ENCODE measurements around the gene H1-8.
"Not testable (repeated sequence)": the region's sequence is repeated elsewhere in the genome, so short reads cannot be mapped to it uniquely, and the experiment has no call there.

Gene H1-8

GRCh38 chr3:129543156-129543790, at the start of gene H1-8:
TSS of gene H1-8 (plus strand) at chr3:129543175. CDS start at chr3:129543219, 44 bp downstream.
- DNase-seq (ENCODE audit: low spot score) = no peak

- no peak for DNase-seq (ENCODE audit: low spot score)
These were observed 49.8 kb upstream of the H1-8 start for GRCh38 chr3:129493206-129493605.

DNA sequence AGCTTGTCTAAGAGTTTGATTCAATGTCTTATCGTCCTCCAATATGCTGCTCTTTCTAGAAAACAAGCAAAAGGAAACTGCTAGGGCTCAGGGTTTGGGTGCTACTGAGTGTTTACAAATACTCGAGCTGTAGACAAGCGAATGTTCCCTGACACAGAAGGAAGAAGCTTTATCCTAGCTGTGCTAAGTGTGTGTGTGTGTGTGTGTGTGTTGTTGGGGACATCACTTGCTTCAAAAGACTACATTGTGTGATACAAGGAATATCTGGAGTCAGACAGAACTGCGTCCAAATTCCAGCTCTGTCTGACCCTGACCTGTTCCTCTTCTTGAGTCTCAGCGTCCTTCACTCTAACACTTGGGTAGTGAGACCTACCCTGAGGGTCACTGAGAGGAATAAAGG, 48.5 kb upstream of the H1-8 start:
- not testable (repeated sequence) for DNase-seq (ENCODE audit: low spot score)

GRCh38 chr3:129495006-129495639, 47.9 kb upstream of the H1-8 start:
- not testable (repeated sequence) for DNase-seq (ENCODE audit: low spot score)

DNA sequence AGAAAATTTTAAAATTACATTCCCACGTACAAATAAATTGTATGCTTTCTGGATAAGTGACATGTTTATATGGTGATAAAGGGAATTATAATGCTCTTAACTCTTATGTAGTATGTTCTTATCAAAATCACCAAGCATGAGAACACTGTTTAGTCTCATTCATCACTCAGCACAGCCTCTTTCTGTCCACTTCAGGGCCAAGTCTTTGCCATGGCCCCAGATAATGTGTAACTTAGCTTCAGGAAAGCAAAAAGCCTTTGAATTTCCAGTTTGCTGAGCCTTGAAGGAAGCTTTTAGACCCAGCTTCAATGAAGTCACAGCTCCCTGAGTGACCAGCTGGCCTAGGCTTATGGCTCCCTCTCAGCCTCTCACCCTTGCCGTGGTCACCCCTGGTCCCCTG, 45.1 kb upstream of the H1-8 start:
- DNase-seq (ENCODE audit: low spot score) = not testable (repeated sequence)

DNA sequence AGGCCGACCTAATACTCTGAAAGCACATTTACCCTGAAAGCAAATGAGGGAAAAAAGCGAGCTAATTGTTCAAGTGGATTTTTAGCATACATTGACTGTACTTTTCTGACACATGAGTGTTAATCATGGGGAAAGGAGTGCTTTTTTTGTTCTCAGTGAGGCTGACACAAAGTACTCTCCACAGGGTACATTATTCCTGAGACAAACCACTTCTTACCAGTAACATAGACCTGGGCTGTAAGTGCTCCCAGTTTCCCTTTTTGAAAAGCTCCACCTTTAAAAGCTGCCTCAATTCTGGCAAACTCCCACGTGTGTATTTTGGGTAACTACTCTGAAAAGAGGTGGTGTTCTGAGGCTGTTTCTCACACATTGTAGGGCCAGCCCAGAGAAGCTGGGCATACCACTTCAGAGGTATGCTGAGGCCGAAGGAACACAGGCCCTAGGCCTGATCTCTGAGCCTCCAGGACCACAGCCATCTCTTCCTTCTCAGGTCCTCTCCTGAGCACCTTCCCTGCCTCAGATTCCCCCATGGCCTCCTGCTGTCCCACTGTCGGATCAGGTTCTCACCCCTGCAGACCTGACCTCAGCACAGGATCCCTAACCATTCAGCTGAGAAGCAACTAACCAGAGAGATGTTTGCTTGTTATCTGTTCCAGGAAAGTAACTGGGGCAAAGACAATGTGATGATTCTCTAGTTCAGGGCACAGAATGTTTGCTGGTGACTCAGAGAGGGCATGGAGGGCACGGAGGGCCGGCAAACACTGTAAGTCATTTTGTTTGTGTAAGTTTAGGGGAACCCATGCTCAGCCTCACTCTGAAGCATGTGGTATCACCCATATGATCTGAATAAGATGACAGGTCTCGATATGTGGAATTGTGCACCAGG, 44.1 kb upstream of the H1-8 start:
- not testable (repeated sequence) for DNase-seq (ENCODE audit: low spot score)

- DNase-seq (ENCODE audit: low spot score) = not testable (repeated sequence)
These were observed 43.2 kb upstream of the H1-8 start for GRCh38 chr3:129499604-129500333.

- DNase-seq (ENCODE audit: low spot score) = no peak
These were observed 42.7 kb upstream of the H1-8 start for GRCh38 chr3:129500334-129500658.

GRCh38 chr3:129501630-129502029, 41.3 kb upstream of the H1-8 start:
- no peak for DNase-seq (ENCODE audit: low spot score)

DNA sequence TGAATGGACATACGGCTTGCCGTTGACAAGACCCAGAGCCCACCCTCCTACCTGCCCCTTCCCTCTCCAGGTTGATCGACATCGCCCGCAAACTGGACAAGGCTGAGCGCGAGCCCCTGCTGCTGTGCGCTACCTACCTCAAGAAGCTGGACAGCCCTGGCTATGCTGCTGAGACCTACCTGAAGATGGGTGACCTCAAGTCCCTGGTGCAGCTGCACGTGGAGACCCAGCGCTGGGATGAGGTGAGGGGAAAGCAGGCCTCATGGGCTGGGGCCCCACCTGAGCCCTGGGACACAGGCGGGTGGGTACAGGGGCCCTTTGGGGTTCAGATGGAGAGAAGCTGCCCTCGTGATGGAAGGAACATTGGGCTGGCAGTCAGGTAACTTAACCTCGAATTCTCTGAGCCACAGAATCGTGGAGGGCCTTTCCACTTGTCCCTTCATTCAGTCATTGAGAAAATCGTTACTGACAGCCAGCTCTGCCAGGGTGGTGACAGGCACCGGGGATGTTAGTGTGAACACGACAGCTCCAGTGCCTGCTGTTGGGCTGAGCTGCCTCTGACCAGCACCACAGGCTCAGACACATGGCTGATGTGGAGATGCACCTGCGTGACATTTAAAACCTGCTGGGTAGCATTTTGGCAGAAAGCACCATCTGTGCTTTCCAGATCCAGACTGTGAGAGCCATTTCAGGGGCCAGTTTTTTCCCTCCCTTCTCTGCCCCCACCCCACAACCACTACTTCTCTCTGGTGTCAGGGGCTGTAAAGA, 40.1 kb upstream of the H1-8 start:
- DNase-seq (ENCODE audit: low spot score) = no peak

DNA sequence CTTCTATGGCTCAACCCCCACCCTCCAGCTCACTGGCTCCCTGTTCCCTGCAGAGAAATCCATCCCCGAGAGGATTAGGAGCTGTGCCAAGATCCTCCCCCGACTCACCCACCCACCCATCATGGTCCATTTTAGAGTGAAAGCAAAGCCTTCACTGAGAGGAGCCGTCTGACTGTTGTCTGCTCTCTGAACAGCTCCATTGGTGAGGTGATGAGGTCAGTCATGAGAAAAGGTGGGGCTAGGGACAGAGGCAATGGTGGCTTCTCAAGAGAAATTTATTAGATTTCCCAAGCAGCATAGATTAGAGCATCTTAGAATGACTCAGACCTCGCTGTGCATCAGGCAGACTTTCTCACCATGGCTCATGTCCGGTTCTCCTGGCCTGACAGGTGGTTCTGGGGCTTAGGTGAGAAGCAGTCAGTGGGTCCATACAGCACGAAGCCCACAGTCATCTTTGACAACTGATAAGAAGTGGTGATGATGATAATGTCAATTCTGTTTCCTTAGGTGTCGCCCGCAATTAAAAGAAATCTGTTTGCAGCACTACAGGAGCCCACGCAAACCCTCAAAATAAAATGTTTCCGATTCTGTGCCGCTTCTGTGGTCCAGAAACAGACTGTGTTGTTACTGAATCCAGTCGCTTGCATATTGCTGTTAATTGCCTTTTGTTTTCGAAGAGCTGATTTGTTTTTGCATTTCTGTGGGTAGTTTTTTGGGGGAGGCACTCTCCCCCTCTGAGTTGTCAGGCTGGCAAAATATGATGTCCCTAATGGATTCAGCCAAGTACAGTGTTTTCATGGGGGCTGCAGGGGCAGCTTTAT, 39.3 kb upstream of the H1-8 start:
- no peak for DNase-seq (ENCODE audit: low spot score)

GRCh38 chr3:129504471-129505100, 38.4 kb upstream of the H1-8 start:
- DNase-seq (ENCODE audit: low spot score) = no peak

DNA sequence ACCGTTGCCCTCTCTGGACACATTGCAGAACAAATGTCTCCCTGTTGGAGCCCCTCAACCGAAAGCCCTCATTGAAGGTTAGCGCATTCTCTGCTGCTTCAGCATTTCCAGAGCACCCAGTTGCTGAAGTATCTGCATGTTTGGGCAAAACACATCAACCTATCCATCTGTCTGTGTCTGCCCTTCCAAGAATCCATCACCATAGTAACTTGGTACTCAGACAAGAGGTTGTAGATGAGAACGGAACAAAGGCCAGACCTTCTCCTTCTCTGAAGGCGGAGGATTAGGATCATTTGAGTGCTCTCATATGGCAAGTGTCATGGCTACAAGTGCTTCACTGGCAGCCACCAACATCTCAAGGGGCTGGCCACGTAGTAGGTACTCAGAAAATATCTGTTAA, 37.6 kb upstream of the H1-8 start:
- no peak for DNase-seq (ENCODE audit: low spot score)

GRCh38 chr3:129506231-129506742, 36.7 kb upstream of the H1-8 start:
- DNase-seq (ENCODE audit: low spot score) = no peak

DNA sequence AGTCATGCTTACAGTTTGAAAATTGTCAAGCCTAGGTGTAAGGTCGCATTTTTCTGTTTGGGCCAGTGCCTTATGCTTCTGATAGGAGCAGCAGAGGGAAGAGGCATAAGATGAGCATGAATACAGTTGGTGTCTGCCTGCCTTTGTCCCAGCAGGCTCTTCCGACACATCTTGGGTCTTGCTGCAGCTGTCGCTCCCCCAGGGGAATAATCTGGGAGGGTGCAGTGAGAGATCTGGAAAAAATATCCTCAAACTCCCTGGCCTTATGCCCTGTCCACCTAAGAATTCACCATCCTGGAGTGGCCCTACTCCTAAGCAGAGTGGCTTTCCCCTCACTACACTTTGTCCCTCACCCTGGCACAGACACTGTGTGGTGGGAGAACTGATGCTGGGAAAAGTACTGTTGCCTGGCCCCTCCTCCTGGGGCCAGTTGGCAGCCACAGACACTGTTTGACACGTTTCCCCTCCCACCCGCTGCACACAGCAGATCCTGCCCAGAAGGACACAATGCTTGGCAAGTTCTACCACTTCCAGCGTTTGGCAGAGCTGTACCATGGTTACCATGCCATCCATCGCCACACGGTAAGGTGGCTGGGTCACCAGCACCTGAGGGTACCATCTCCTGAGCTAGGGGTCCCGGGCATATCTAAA, 35.7 kb upstream of the H1-8 start:
- peak; percentile 86 for DNase-seq (ENCODE audit: low spot score)

DNA sequence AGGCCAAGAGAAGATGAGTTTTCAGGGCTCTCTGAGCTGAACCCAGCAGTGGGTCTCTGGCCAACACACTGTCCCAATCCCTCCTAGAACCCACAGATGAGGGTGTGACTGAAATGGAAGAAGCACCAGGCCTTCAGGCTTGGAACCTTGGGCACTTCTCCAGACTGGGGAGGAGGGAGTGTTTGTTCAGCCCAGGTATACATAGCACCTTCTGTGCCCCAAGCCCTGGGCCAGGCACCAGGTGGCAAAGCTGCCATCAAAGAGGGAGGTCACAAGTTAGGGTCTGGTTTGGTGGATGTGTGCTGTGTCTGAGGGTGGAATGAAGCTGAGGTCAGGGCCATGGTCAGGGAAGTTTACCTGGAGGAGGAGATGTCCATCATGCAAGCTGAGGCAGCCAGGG, 30.4 kb upstream of the H1-8 start:
- no peak for DNase-seq (ENCODE audit: low spot score)

GRCh38 chr3:129513705-129514104, 29.3 kb upstream of the H1-8 start:
- no peak for DNase-seq (ENCODE audit: low spot score)

- no peak for DNase-seq (ENCODE audit: low spot score)
These were observed 28.9 kb upstream of the H1-8 start for GRCh38 chr3:129514110-129514509.

GRCh38 chr3:129514563-129514962, 28.4 kb upstream of the H1-8 start:
- DNase-seq (ENCODE audit: low spot score) = no peak
